ENCODE data around the gene COL18A1. TPM values are rescaled to one million over a fixed set of nuclear protein-coding genes. Genes with fewer than 3 reads are reported as not detected.

The COL18A1 gene
- total and polyA plus RNA-seq, 2 donors (not counting 1 experiment from before 2014, with no cell fraction given), result 15.6 to 24.7 TPM

DNA sequence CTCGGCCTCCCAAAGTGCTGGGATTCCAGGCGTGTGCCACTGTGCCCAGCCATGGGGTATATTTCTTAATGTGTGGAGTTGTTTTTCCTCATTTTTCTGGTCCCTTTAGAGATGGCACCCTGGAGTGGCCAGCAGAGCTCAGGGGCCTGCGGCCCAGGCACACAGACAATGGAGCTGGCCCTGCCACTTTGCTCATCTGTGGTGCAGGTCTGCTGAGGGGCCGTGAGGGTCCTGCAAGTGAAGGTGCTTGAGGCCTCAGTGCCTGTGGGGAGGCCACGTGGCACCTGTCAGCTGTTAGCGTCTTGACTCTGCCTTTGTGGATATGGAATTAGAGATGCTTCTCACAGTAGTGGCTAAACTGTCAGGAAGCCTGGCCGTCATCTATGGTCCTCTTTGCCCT is 7.5 kb downstream of the COL18A1 start:
- peaks cover 32% of the 10 kb centered on the region for H3K27me3 Mint-ChIP-seq
- CTCF ChIA-PET, result interaction anchor here (0.5 kb wide), 1 partner anchor 84 kb away, joined by 3 read pairs; no protein-coding TSS in a partner anchor
- peaks cover 0 to 2% (median 0%) of the 10 kb centered on the region in 3 donors for H3K9me3 ChIP-seq (ENCODE audit: control extremely low read depth in 1 of 3, control insufficient read depth in 2 of 3, insufficient read depth in 1 of 3, low read length in 2 of 3)

DNA sequence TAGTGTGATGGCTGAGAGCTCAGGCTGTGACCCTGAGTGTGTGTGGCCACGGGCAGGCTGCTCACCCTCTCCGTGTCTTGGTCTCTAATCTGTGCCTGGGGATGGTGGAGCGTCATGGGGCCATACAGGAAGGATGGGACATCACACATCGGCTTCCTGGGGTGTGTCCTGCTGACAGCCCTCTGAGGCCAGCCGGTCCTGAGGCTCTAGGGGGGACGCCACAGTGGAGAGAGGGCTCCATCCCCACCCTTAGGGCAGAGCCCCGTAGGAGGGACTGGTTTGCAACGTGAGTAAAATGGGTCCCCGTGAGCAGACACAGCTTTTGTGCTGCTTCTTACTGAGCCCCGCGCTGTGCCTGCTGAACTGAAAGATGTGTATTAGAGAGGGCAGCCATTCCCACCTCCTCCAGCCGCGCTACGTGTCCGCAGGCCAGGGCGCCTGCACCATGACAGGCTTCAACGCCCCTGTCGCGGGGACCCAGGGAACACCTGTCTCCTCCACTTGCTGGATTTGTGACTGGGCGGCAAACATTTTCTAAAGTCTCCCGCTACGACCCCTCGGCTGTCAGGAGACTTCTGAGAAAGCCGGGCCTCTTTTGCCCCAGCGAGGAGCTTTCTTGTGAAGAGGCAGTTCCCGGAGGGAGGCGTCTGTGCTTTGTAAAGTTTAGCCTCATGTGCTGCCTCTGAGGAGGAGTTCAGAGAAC is 8.1 kb downstream of the COL18A1 start:
- no peak for ATAC-seq (ENCODE audit: low read depth)
- Histone ChIP-seq H3K9ac (ENCODE audit: low read length) (no peak overlapping the region), H3K9me3 (ENCODE audit: control extremely low read depth in 1 of 3, control insufficient read depth in 2 of 3, insufficient read depth in 1 of 3, low read length in 2 of 3) (no peaks in the 10 kb centered on the region), H4K20me1 (ENCODE audit: control insufficient read depth, insufficient read depth, low read length, poor library complexity, severe bottlenecking) (no peaks in the 10 kb centered on the region), H2AFZ (ENCODE audit: insufficient read depth, low read depth, low read length, poor library complexity, severe bottlenecking) (no peak overlapping the region), H3K4me1 (ENCODE audit: control insufficient read depth in 2 of 2, insufficient read depth in 2 of 2, low read length in 2 of 2) (no peaks in the 10 kb centered on the region), H3K36me3 (replicated peaks in 1 of 2; ENCODE audit: control extremely low read depth in 1 of 2, control insufficient read depth in 1 of 2, extremely low read depth in 1 of 2, insufficient read depth in 2 of 2, low read length in 1 of 2) (no peaks in the 10 kb centered on the region), H3K4me3 (ENCODE audit: control extremely low read depth in 1 of 5, extremely low read depth in 1 of 5, insufficient read depth in 1 of 5, low read depth in 2 of 5, low read length in 4 of 5) (no peak overlapping the region), H3K27ac (ENCODE audit: low read length in 2 of 2) (no peak overlapping the region), H3K4me2 (replicated peaks; ENCODE audit: low read depth, low read length, poor library complexity, severe bottlenecking) (no peak overlapping the region), H3K79me2 (ENCODE audit: control insufficient read depth, insufficient read depth, low read length) (no peaks in the 10 kb centered on the region), H3K27me3 (replicated peaks in 1 of 4; ENCODE audit: control extremely low read depth in 1 of 4, control insufficient read depth in 3 of 4, insufficient read depth in 4 of 4, low read length in 3 of 4) (peaks cover 0 to 12% (median 2%) of the 10 kb centered on the region in 4 experiments)
- DNase-seq, result no peak
- Mint-ChIP-seq H3K9me3 (ENCODE audit: insufficient read depth) (no peaks in the 10 kb centered on the region), H3K27ac (no peak overlapping the region), H3K27me3 (peaks cover 26% of the 10 kb centered on the region), H3K4me1 (no peaks in the 10 kb centered on the region), H3K4me3 (no peak overlapping the region)
- ChIA-PET POLR2A (no interaction called here), CTCF (no interaction called here)
- intact Hi-C loops (cut with micrococcal nuclease), result no loop called here
- WGBS (ENCODE audit: insufficient coverage), result 91% methylated on average over 24 of the region's 27 CpGs
- TF ChIP-seq, protein P1, sequence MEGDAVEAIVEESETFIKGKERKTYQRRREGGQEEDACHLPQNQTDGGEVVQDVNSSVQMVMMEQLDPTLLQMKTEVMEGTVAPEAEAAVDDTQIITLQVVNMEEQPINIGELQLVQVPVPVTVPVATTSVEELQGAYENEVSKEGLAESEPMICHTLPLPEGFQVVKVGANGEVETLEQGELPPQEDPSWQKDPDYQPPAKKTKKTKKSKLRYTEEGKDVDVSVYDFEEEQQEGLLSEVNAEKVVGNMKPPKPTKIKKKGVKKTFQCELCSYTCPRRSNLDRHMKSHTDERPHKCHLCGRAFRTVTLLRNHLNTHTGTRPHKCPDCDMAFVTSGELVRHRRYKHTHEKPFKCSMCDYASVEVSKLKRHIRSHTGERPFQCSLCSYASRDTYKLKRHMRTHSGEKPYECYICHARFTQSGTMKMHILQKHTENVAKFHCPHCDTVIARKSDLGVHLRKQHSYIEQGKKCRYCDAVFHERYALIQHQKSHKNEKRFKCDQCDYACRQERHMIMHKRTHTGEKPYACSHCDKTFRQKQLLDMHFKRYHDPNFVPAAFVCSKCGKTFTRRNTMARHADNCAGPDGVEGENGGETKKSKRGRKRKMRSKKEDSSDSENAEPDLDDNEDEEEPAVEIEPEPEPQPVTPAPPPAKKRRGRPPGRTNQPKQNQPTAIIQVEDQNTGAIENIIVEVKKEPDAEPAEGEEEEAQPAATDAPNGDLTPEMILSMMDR (IDR thresholded peaks at IDR 0.05), result no peak
- no peak for TF ChIP-seq EZH2 (IDR thresholded peaks at IDR 0.05; ENCODE audit: borderline replicate concordance, insufficient read depth, low read depth, low read length, poor library complexity, severe bottlenecking)

More for the DNA sequence above, 7.5 kb downstream of the COL18A1 start:
- Mint-ChIP-seq H3K9me3 (ENCODE audit: insufficient read depth) (no peaks in the 10 kb centered on the region), H3K4me3 (no peak overlapping the region), H3K27ac (no peak overlapping the region), H3K4me1 (no peaks in the 10 kb centered on the region)
- Histone ChIP-seq H3K4me2 (replicated peaks; ENCODE audit: low read depth, low read length, poor library complexity, severe bottlenecking) (no peak overlapping the region), H3K27me3 (replicated peaks in 1 of 4; ENCODE audit: control extremely low read depth in 1 of 4, control insufficient read depth in 3 of 4, insufficient read depth in 4 of 4, low read length in 3 of 4) (peaks cover 0 to 18% (median 4%) of the 10 kb centered on the region in 4 experiments), H3K79me2 (ENCODE audit: control insufficient read depth, insufficient read depth, low read length) (no peaks in the 10 kb centered on the region), H3K9ac (ENCODE audit: low read length) (no peak overlapping the region), H3K36me3 (replicated peaks in 1 of 2; ENCODE audit: control extremely low read depth in 1 of 2, control insufficient read depth in 1 of 2, extremely low read depth in 1 of 2, insufficient read depth in 2 of 2, low read length in 1 of 2) (no peaks in the 10 kb centered on the region), H4K20me1 (ENCODE audit: control insufficient read depth, insufficient read depth, low read length, poor library complexity, severe bottlenecking) (no peaks in the 10 kb centered on the region), H3K4me3 (ENCODE audit: control extremely low read depth in 1 of 5, extremely low read depth in 1 of 5, insufficient read depth in 1 of 5, low read depth in 2 of 5, low read length in 4 of 5) (no peak overlapping the region), H3K27ac (ENCODE audit: low read length in 2 of 2) (no peak overlapping the region), H2AFZ (ENCODE audit: insufficient read depth, low read depth, low read length, poor library complexity, severe bottlenecking) (no peak overlapping the region), H3K4me1 (ENCODE audit: control insufficient read depth in 2 of 2, insufficient read depth in 2 of 2, low read length in 2 of 2) (no peaks in the 10 kb centered on the region)
- POLR2A ChIA-PET, result no interaction called here
- 83% methylated on average over 7 of the region's 7 CpGs for WGBS (ENCODE audit: insufficient coverage)
- TF ChIP-seq EZH2 (IDR thresholded peaks at IDR 0.05; ENCODE audit: borderline replicate concordance, insufficient read depth, low read depth, low read length, poor library complexity, severe bottlenecking), result no peak
- TF ChIP-seq, protein P1 (IDR thresholded peaks at IDR 0.05), result no peak
- intact Hi-C loops (cut with micrococcal nuclease), result no loop called here
- DNase-seq (no peak), ATAC-seq (ENCODE audit: low read depth) (no peak)
